Astrocyte of the cerebellum (primary cell): ENCODE measurements around the gene ARPC2.

Experiments
- DNase-seq: peaks from one replicate; pipeline ENCODE4 v3.0.0-alpha.2; 2011; ENCODE audit warnings: low read depth
- H3K4me3 ChIP-seq: 2 replicates; pipeline ENCODE4 v1.5.1; 2011; ENCODE audit warnings: mild to moderate bottlenecking, low read depth, low read length, moderate library complexity
- in situ Hi-C: cut with HindIII; loops from 2 replicates; pipeline ENCODE4 v1.10.0; 2017; ENCODE audit warnings: low sequenced_read_pairs
- TF ChIP-seq, protein P1 (sequence below): IDR thresholded peaks from 2 replicates; pipeline ENCODE4 v1.5.1; 2012; ENCODE audit warnings: low read length, low read depth, moderate library complexity, mild to moderate bottlenecking; ENCODE audit errors: missing control alignments

The ARPC2 gene

GRCh38 chr2:218179782-218180181, 37.2 kb upstream of the ARPC2 start:
- in situ Hi-C loops: no loop called here
- TF ChIP-seq, protein P1, sequence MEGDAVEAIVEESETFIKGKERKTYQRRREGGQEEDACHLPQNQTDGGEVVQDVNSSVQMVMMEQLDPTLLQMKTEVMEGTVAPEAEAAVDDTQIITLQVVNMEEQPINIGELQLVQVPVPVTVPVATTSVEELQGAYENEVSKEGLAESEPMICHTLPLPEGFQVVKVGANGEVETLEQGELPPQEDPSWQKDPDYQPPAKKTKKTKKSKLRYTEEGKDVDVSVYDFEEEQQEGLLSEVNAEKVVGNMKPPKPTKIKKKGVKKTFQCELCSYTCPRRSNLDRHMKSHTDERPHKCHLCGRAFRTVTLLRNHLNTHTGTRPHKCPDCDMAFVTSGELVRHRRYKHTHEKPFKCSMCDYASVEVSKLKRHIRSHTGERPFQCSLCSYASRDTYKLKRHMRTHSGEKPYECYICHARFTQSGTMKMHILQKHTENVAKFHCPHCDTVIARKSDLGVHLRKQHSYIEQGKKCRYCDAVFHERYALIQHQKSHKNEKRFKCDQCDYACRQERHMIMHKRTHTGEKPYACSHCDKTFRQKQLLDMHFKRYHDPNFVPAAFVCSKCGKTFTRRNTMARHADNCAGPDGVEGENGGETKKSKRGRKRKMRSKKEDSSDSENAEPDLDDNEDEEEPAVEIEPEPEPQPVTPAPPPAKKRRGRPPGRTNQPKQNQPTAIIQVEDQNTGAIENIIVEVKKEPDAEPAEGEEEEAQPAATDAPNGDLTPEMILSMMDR: no peak
- no peak overlapping the region for H3K4me3 ChIP-seq
- no peak for DNase-seq

DNA sequence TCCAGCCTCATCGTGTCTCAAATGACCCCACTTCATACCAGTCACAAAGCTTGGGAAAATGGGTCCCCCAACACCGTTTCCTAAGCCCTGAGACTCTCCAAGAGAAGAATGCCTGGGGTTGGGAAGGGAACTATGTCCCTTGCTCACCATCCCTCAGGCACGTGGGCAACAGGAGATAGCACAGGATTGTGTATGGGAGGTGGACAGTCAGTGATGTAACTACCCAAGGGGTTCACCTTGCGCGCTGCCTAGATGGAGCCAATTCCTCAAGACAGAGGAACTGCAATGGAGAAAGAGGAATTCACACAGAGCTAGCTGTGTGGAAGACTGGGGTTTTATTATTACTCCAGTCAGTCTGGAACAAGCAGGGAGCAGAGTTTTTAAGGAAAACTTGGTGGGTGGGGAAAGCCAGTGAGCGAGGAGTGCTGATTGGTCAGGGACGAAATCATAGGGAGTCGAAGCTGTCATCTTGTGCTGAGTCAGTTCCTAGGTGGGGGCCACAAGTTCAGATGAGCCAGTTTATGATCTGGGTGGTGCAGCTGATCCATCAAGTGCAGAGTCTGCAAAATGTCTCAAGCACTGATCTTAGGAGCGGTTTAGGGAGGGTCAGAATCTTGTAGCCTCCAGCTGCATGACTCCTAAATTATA, 36.4 kb upstream of the ARPC2 start:
- in situ Hi-C loops: no loop called here
- H3K4me3 ChIP-seq: no peak overlapping the region
- no peak for DNase-seq
- TF ChIP-seq, protein P1: no peak

- TF ChIP-seq, protein P1: no peak
- in situ Hi-C loops: no loop called here
- no peak for DNase-seq
- H3K4me3 ChIP-seq: no peak overlapping the region
These were observed 32.7 kb upstream of the ARPC2 start for GRCh38 chr2:218184331-218184730.

DNA sequence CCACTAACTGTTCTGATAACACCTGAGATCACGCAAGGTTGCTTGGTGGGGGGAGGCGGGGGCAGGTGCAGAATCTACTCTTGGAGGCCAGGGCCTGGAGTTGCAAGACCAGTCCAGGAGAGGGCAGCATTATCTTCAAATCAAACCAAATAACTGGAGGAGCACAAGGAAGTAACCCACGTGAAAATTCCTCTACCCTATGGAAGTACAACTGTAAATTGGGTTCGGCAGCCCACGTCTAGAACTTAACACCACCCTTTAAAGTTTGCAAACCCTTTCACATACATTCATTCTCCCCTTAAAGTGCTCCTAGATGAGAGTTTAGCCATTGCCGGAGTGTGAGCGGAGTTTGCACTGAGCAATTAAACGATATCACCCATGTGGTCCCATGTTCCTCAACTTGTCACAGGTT, 30.6 kb upstream of the ARPC2 start:
- TF ChIP-seq, protein P1: peak; percentile 87
- DNase-seq: peak; percentile 38
- in situ Hi-C loops: no loop called here
- no peak overlapping the region for H3K4me3 ChIP-seq

DNA sequence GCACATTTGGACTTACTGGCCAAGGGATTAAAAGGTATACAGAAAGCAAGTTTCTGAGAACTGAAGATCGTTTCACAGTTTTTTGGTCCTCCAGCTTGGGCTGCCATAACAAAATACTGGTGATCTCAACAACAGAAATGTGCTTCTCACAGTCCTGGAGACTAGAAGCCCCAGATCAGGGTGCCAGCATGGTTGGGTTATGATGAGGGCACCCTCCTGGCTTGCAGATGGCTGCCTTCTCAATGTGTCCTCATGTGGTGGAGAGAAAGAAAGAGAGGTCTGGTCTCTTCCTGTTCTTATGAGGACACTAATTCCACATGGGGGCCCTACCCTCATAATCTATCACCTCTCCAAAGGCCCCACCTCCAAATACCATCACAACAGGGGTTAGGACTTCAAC, 30.1 kb upstream of the ARPC2 start:
- DNase-seq: no peak
- no peak overlapping the region for H3K4me3 ChIP-seq
- TF ChIP-seq, protein P1: no peak
- in situ Hi-C loops: no loop called here

GRCh38 chr2:218187296-218188015, 29.5 kb upstream of the ARPC2 start:
- no peak for DNase-seq
- TF ChIP-seq, protein P1: no peak
- no peak overlapping the region for H3K4me3 ChIP-seq
- in situ Hi-C loops: no loop called here
